A549 (cell line): ENCODE data around the gene RAB8B. TPM values are rescaled to one million over a fixed set of nuclear protein-coding genes. Genes with fewer than 3 reads are reported as not detected.
A peak's percentile ranks its signal among the peaks of the same experiment; 100 is the strongest.

Source experiments
- ATAC-seq, 2 experiments: fragments of 200-7000 bp in 1 of 2; fragments of >200 bp in 1 of 2; cut with Nextera tagmentation in 1 of 2; cut with Tn5 transposase in 1 of 2; 3 replicates each; pipeline versions ENCODE4 v1.8.0 to v1.9.1; 2018 to 2020; ENCODE audit warnings: mild to moderate bottlenecking in 1 of 2, moderate library complexity in 1 of 2
- CTCF ChIA-PET: fragments of 300-600 bp; sonication (Branson Sonifier 250); formaldehyde crosslinking; extraction: SDS; loops from one replicate; lab custom pipeline; 2021; ENCODE audit warnings: antibody characterized with exemption, inconsistent platforms; lab: Yijun Ruan, JAX
- POLR2A ChIA-PET: fragments of 350-600 bp; formaldehyde crosslinking; extraction: SDS; loops from one replicate; lab custom pipeline; 2021; ENCODE audit warnings: antibody characterized with exemption, inconsistent platforms; lab: Yijun Ruan, JAX
- DNase-seq, 2 experiments: peaks; one replicate each; pipeline versions ENCODE4 v3.0.0 to v3.0.0-alpha.2; 2011 to 2016; ENCODE audit warnings: low read depth in 1 of 2, low spot score in 1 of 2
- FAIRE-seq: peaks from 2 replicates; lab custom pipeline; 2011; peaks lifted over from hg19 to GRCh38; lab: Jason Lieb, UNC
- H3K27ac ChIP-seq, 2 experiments: fragments of >200 bp; sonication (Bioruptor Twin); formaldehyde crosslinking; 3 replicates each; pipeline ENCODE4 v1.5.1; 2016 to 2017
- H3K4me1 ChIP-seq: fragments of >200 bp; sonication (Bioruptor Twin); formaldehyde crosslinking; 3 replicates; pipeline ENCODE4 v1.6.1; 2016
- H3K4me2 ChIP-seq: fragments of >200 bp; sonication (Bioruptor Twin); formaldehyde crosslinking; 3 replicates; pipeline ENCODE4 v1.6.1; 2016
- H3K4me3 ChIP-seq: fragments of >200 bp; sonication (Bioruptor Twin); formaldehyde crosslinking; 3 replicates; pipeline ENCODE4 v1.5.1; 2016
- H3K9me3 ChIP-seq: fragments of >200 bp; sonication (Bioruptor Twin); formaldehyde crosslinking; 3 replicates; pipeline ENCODE4 v1.6.1; 2016
- BCL3 ChIP-seq: fragments of >200 bp; sonication (Bioruptor Twin); formaldehyde crosslinking; IDR thresholded peaks from 3 replicates; pipeline ENCODE4 v1.6.1; 2016
- BHLHE40 ChIP-seq: IDR thresholded peaks from 2 replicates; pipeline ENCODE4 v1.6.1; 2012; ENCODE audit warnings: low read depth, low read length, inconsistent platforms
- CBX2 ChIP-seq: fragments of 200-600 bp; sonication (generic); IDR thresholded peaks from 2 replicates; pipeline ENCODE4 v1.6.1; 2016; ENCODE audit warnings: low read depth, mild to moderate bottlenecking, borderline replicate concordance
- CEBPB ChIP-seq, 2 experiments: fragments of >200 bp in 1 of 2; sonication (Bioruptor Twin) in 1 of 2; formaldehyde crosslinking in 1 of 2; IDR thresholded peaks; 2 replicates each; pipeline ENCODE4 v1.6.1; 2012 to 2016
- CHD2 ChIP-seq: fragments of 150-350 bp; IDR thresholded peaks from 2 replicates; pipeline ENCODE4 v1.6.1; 2014; ENCODE audit warnings: low read length; ENCODE audit not compliant: partially characterized antibody
- CTCF ChIP-seq: fragments of >200 bp; sonication (Bioruptor Twin); formaldehyde crosslinking; IDR thresholded peaks from 3 replicates; pipeline ENCODE4 v1.5.1; 2016
- EHMT2 ChIP-seq: fragments of 200-600 bp; sonication (generic); IDR thresholded peaks from 2 replicates; pipeline ENCODE4 v1.6.1; 2016; ENCODE audit warnings: antibody characterized with exemption, low read depth, mild to moderate bottlenecking, moderate library complexity
- EP300 ChIP-seq, 2 experiments: fragments of >200 bp; sonication (Bioruptor Twin); formaldehyde crosslinking; IDR thresholded peaks; 2 replicates in 1 of 2; 3 replicates in 1 of 2; pipeline ENCODE4 v1.6.1; 2016 to 2017
- ESRRA ChIP-seq: fragments of 150-350 bp; IDR thresholded peaks from 2 replicates; pipeline ENCODE4 v1.6.1; 2014; ENCODE audit warnings: mild to moderate bottlenecking, low read length, borderline replicate concordance
- HDAC2 ChIP-seq: fragments of 200-600 bp; sonication (generic); IDR thresholded peaks from 2 replicates; pipeline ENCODE4 v1.6.1; 2016
- HEYL ChIP-seq: fragments of 250-450 bp; sonication (Bioruptor Pico); IDR thresholded peaks from 2 replicates; pipeline ENCODE4 v1.8.0; 2021; ENCODE audit warnings: mild to moderate bottlenecking, moderate library complexity
- HMGXB4 ChIP-seq: fragments of 250-450 bp; sonication (Bioruptor Pico); IDR thresholded peaks from 2 replicates; pipeline ENCODE4 v1.5.0; 2021; ENCODE audit warnings: mild to moderate bottlenecking, moderate library complexity, borderline replicate concordance
- JUN ChIP-seq, 2 experiments: fragments of >200 bp; sonication (Bioruptor Twin); formaldehyde crosslinking; IDR thresholded peaks; 2 replicates in 1 of 2; 3 replicates in 1 of 2; pipeline ENCODE4 v1.6.1; 2016 to 2017
- JUNB ChIP-seq: fragments of >200 bp; sonication (Bioruptor Twin); formaldehyde crosslinking; IDR thresholded peaks from 2 replicates; pipeline ENCODE4 v1.6.1; 2016
- KDM1A ChIP-seq: fragments of 200-600 bp; sonication (generic); IDR thresholded peaks from 2 replicates; pipeline ENCODE4 v1.6.1; 2016; ENCODE audit warnings: low read depth, mild to moderate bottlenecking
- KDM5A ChIP-seq: fragments of 200-600 bp; sonication (generic); IDR thresholded peaks from 2 replicates; pipeline ENCODE4 v1.6.1; 2016; ENCODE audit warnings: antibody characterized with exemption, mild to moderate bottlenecking
- MAZ ChIP-seq: fragments of 150-350 bp; IDR thresholded peaks from 2 replicates; pipeline ENCODE4 v1.6.1; 2014; ENCODE audit warnings: antibody characterized with exemption, low read depth, low read length, borderline replicate concordance
- NR3C1 ChIP-seq: fragments of >200 bp; sonication (Bioruptor Twin); formaldehyde crosslinking; IDR thresholded peaks from 3 replicates; pipeline ENCODE4 v1.6.1; 2017
- PHF8 ChIP-seq: fragments of 200-600 bp; sonication (generic); IDR thresholded peaks from 2 replicates; pipeline ENCODE4 v1.6.1; 2016; ENCODE audit warnings: low read depth, mild to moderate bottlenecking, antibody characterized with exemption, moderate library complexity, borderline replicate concordance
- RAD21 ChIP-seq, 2 experiments: fragments of >200 bp in 1 of 2; sonication (Bioruptor Twin) in 1 of 2; formaldehyde crosslinking in 1 of 2; IDR thresholded peaks in 1 of 2; conservative IDR thresholded peaks in 1 of 2; 2 replicates in 1 of 2; 3 replicates in 1 of 2; pipeline ENCODE4 v1.6.1; 2012 to 2018; ENCODE audit warnings: inconsistent platforms in 1 of 2
- RARB ChIP-seq: fragments of 250-450 bp; sonication (Bioruptor Pico); IDR thresholded peaks from 2 replicates; pipeline ENCODE4 v1.8.0; 2021; ENCODE audit warnings: mild to moderate bottlenecking, moderate library complexity
- REST ChIP-seq: fragments of 200-600 bp; sonication (generic); IDR thresholded peaks from 2 replicates; pipeline ENCODE4 v1.6.1; 2016; ENCODE audit warnings: antibody characterized with exemption, mild to moderate bottlenecking, moderate library complexity
- RFX5 ChIP-seq: fragments of 450-650 bp; IDR thresholded peaks from 2 replicates; pipeline ENCODE4 v1.7.1; 2014; ENCODE audit warnings: antibody characterized with exemption, mild to moderate bottlenecking, moderate library complexity
- TFCP2L1 ChIP-seq: fragments of 250-450 bp; sonication (Bioruptor Pico); IDR thresholded peaks from 2 replicates; pipeline ENCODE4 v1.5.0; 2021; ENCODE audit warnings: mild to moderate bottlenecking
- WGBS: methylation state at CpG from one replicate; pipeline ENCODE4 v1.1.6; 2017; ENCODE audit errors: missing lambda C conversion rate; 5-methylcytosine and 5-hydroxymethylcytosine counted together
- polyA plus RNA-seq, 4 experiments: library from polyadenylated mRNA; depleted of rRNA in 3 of 4; stranded (reverse); fragments of >200 nt; fragmentation: RNase III in 1 of 4; extraction: RNeasy Plus Mini Kit Qiagen cat#74134 plus additional on column Dnase treatment in 1 of 4; gene quantifications; 2 replicates in 3 of 4; 3 replicates in 1 of 4; pipeline ENCODE4 v1.2.3, GENCODE V29; 2011 to 2017
- TF ChIP-seq, protein P1 (sequence below): IDR thresholded peaks from 2 replicates; pipeline ENCODE4 v1.6.1; 2012
- TF ChIP-seq, protein P2 (sequence below): fragments of 150-350 bp; IDR thresholded peaks from 2 replicates; pipeline ENCODE4 v1.6.1; 2014; ENCODE audit warnings: low read depth, mild to moderate bottlenecking, low read length

The RAB8B gene
- polyA plus RNA-seq, 2 of the 4 experiments (the other 2 are of a cell fraction), result 21.5 to 41.4 TPM

DNA sequence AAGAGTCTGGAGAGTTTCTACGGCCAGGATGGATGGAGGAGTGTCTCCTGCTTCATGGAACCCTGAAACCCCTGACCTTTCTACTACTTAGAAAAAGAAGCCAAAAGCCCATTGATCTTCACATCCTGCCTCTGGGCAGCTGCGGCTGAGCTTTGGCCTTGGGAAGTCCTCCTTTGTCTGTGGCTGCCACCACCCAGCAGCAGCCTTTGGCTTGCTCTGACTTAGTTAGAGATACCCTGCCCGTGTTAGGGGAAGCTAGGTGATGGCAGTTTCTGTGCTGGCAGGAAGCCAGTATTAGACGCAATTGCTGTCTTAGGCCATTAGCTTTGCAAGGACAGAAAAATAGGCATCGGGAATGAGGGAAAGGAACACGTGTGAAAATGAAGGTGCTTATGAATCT, 106.8 kb downstream of the RAB8B start:
- POLR2A ChIA-PET, result interaction anchor here (0.8 kb wide), 1 partner anchor 26 kb away, joined by 3 read pairs; no protein-coding TSS in a partner anchor
- no peak overlapping the region for H3K4me3 ChIP-seq
- no peaks in the 10 kb centered on the region for H3K9me3 ChIP-seq
- ATAC-seq (no peak), DNase-seq (no peak), FAIRE-seq (no peak)
- TF ChIP-seq EHMT2 (no peak), EP300 (IDR thresholded peaks at IDR 0.05) (no peak), REST (no peak), CBX2 (no peak), KDM5A (no peak), HEYL (CRISPR knock-in tag) (no peak), JUNB (no peak), JUN (IDR thresholded peaks at IDR 0.05) (no peak)
- TF ChIP-seq, protein P1, sequence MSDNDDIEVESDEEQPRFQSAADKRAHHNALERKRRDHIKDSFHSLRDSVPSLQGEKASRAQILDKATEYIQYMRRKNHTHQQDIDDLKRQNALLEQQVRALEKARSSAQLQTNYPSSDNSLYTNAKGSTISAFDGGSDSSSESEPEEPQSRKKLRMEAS, result no peak
- TF ChIP-seq, protein P2, sequence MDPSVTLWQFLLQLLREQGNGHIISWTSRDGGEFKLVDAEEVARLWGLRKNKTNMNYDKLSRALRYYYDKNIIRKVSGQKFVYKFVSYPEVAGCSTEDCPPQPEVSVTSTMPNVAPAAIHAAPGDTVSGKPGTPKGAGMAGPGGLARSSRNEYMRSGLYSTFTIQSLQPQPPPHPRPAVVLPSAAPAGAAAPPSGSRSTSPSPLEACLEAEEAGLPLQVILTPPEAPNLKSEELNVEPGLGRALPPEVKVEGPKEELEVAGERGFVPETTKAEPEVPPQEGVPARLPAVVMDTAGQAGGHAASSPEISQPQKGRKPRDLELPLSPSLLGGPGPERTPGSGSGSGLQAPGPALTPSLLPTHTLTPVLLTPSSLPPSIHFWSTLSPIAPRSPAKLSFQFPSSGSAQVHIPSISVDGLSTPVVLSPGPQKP, result no peak
- no peak overlapping the region for H3K4me2 ChIP-seq
- 90% methylated on average over 6 of the region's 6 CpGs for WGBS
- no peak overlapping the region for H3K27ac ChIP-seq
- CTCF ChIA-PET, result interaction anchor here (1.0 to 12.5 kb wide), 5 partner anchors 9 to 108 kb away, joined by 3 to 163 read pairs (median 3); no protein-coding TSS in a partner anchor
- peaks cover 5% of the 10 kb centered on the region; the same call in 1 of the 3 replicates for H3K4me1 ChIP-seq

DNA sequence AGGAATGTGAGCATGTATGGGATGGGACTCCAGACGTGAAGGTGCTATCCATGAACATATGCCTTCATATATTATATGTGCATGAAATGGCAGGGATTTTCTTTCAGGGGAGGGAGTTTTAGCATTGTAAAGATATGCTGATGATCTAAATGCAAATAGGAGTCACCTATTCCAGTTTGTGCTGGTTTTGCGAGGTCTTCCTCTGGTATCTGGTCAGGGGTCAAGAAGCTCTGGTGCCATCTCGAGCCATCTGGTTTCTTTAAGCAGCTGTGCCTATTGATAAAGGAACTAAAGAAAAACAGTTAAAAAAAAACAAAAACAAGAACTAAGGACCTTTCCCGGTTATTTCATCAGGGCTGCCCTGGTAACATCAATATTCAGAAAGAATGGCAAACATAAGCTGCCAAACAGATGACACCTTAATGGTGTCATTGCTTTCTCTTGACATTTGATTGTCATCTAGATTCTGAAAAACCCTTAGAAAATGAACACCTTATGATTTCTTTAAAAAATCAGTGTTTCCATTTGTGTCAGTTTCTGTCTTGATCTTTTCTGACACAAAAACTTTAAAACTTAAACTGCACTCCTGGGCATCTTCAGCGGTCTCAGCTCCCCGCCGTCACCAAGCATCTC, 110.7 kb downstream of the RAB8B start:
- FAIRE-seq, result peak; percentile 7
- whole genome bisulfite sequencing, result 92% methylated on average over 7 of the region's 7 CpGs
- Histone ChIP-seq H3K27ac (no peak overlapping the region), H3K4me2 (no peak overlapping the region), H3K9me3 (no peaks in the 10 kb centered on the region), H3K4me1 (no peaks in the 10 kb centered on the region), H3K4me3 (no peak overlapping the region)
- no peak for DNase-seq
- POLR2A ChIA-PET, result no interaction called here
- CTCF ChIA-PET, result interaction anchor here (0.8 to 1.8 kb wide), 4 partner anchors 9 to 104 kb away, joined by 3 to 8 read pairs (median 5); no protein-coding TSS in a partner anchor
- ATAC-seq, result no peak
- TF ChIP-seq JUNB, result no peak
- no peak for TF ChIP-seq PHF8
- TF ChIP-seq RARB, result no peak
- no peak for TF ChIP-seq HMGXB4 (CRISPR knock-in tag)
- TF ChIP-seq BCL3, result no peak
- TF ChIP-seq KDM5A, result no peak
- no peak for TF ChIP-seq HDAC2
- no peak for TF ChIP-seq TFCP2L1 (CRISPR knock-in tag)
- no peak for TF ChIP-seq BHLHE40
- TF ChIP-seq CTCF, result no peak
- TF ChIP-seq RAD21 (conservative IDR thresholded peaks at IDR 0.05 in 1 of 2, IDR thresholded peaks at IDR 0.05 in 1 of 2), result no peak
- no peak for TF ChIP-seq RFX5
- TF ChIP-seq MAZ, result no peak
- no peak for TF ChIP-seq CHD2
- TF ChIP-seq KDM1A, result no peak
- TF ChIP-seq, protein P1, result no peak
- no peak for TF ChIP-seq ESRRA
- TF ChIP-seq NR3C1, result no peak
- no peak for TF ChIP-seq CEBPB (IDR thresholded peaks at IDR 0.05)
